Neural progenitor cell (in vitro differentiated cells): ENCODE data around the gene SLC37A1. TPM values are rescaled to one million over a fixed set of nuclear protein-coding genes. Genes with fewer than 3 reads are reported as not detected.

ENCODE experiments used
- DNase-seq: peaks from one replicate; pipeline ENCODE4 v3.0.0-alpha.2; 2016; ENCODE audit warnings: low spot score
- H2AFZ ChIP-seq: fragments of 200-600 bp; sonication (generic); replicated peaks from 2 replicates; pipeline ENCODE4 v1.6.1; 2016; ENCODE audit warnings: antibody characterized with exemption
- H3F3A ChIP-seq: fragments of 200-600 bp; sonication (generic); 2 replicates; pipeline ENCODE4 v1.6.1; 2016; ENCODE audit warnings: antibody characterized with exemption, low read depth
- H3K27ac ChIP-seq: fragments of 200-600 bp; sonication (generic); 2 replicates; pipeline ENCODE4 v1.5.1; 2016; ENCODE audit warnings: mild to moderate bottlenecking
- H3K27me3 ChIP-seq: fragments of 200-600 bp; sonication (generic); 2 replicates; pipeline ENCODE4 v1.6.1; 2016; ENCODE audit warnings: mild to moderate bottlenecking, moderate library complexity
- H3K36me3 ChIP-seq: fragments of 200-600 bp; sonication (generic); 2 replicates; pipeline ENCODE4 v1.5.1; 2016
- H3K4me1 ChIP-seq: fragments of 200-600 bp; sonication (generic); 2 replicates; pipeline ENCODE4 v1.6.1; 2016; ENCODE audit warnings: mixed run types
- H3K4me2 ChIP-seq: fragments of 200-600 bp; sonication (generic); 2 replicates; pipeline ENCODE4 v1.6.1; 2016
- H3K4me3 ChIP-seq: fragments of 200-600 bp; sonication (generic); 2 replicates; pipeline ENCODE4 v1.5.1; 2016
- H3K79me2 ChIP-seq: fragments of 200-600 bp; sonication (generic); 2 replicates; pipeline ENCODE4 v1.6.1; 2016; ENCODE audit warnings: low read depth
- H3K9ac ChIP-seq: fragments of 200-600 bp; sonication (generic); 2 replicates; pipeline ENCODE4 v1.6.1; 2016
- H3K9me3 ChIP-seq: fragments of 200-600 bp; sonication (generic); 2 replicates; pipeline ENCODE4 v1.5.1; 2016; ENCODE audit warnings: low read depth
- H4K20me1 ChIP-seq: fragments of 200-600 bp; sonication (generic); 2 replicates; pipeline ENCODE4 v1.6.1; 2016; ENCODE audit warnings: low read depth
- H3K27ac Mint-ChIP-seq: 3 replicates; pipeline ENCODE4 v1.8.0; 2021; ENCODE audit warnings: mixed read lengths
- H3K27me3 Mint-ChIP-seq: 2 replicates; pipeline ENCODE4 v1.8.0; 2022; ENCODE audit warnings: low read depth, mild to moderate bottlenecking, inconsistent platforms, moderate library complexity, mixed read lengths; ENCODE audit not compliant: insufficient read depth
- H3K36me3 Mint-ChIP-seq: 3 replicates; pipeline ENCODE4 v1.8.0; 2021; ENCODE audit warnings: mixed read lengths
- H3K4me1 Mint-ChIP-seq: 3 replicates; pipeline ENCODE4 v1.8.0; 2021; ENCODE audit warnings: mixed read lengths
- H3K4me3 Mint-ChIP-seq: 3 replicates; pipeline ENCODE4 v1.8.0; 2021; ENCODE audit warnings: mild to moderate bottlenecking, moderate library complexity, mixed read lengths
- H3K9me3 Mint-ChIP-seq: 3 replicates; pipeline ENCODE4 v1.8.0; 2020; ENCODE audit warnings: mixed read lengths
- EZH2 ChIP-seq: fragments of 200-600 bp; sonication (generic); IDR thresholded peaks from 2 replicates; pipeline ENCODE4 v1.6.1; 2017; ENCODE audit warnings: antibody characterized with exemption, mild to moderate bottlenecking, moderate library complexity
- EZH2phosphoT487 ChIP-seq: fragments of 200-600 bp; sonication (generic); IDR thresholded peaks from 2 replicates; pipeline ENCODE4 v1.6.1; 2017; ENCODE audit warnings: antibody characterized with exemption
- total RNA-seq: library from RNA; depleted of rRNA; stranded (reverse); fragments of >200 nt; gene quantifications from 2 replicates; pipeline ENCODE4 v1.2.3, GENCODE V29; 2015; ENCODE audit warnings: low replicate concordance
- TF ChIP-seq, protein P1 (sequence below): fragments of 200-600 bp; sonication (generic); IDR thresholded peaks from 2 replicates; pipeline ENCODE4 v1.5.1; 2017; ENCODE audit warnings: antibody characterized with exemption, mild to moderate bottlenecking

Gene SLC37A1
- total RNA-seq, 1 donor from 2014 or later, result 1.2 TPM

DNA sequence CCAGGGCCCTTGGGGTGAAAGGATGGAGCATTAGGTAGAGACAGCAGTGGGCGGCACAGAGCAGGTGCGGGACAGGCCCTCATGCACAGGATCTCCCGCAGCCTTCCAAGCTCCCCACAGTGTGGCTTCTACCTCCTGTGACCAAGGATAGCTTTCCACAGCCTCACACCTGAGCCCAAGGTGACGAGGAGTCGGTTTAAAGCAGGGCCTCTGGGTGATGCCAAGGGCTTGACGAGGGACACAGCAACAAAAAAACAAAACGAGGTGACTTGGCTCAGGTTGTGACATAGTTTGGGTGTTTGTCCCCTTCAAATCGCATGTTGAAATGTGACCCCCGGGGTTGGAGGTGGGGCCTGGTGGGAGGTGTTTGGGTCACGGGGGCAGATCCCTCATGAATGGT lies 32.9 kb upstream of the SLC37A1 start:
- no peaks in the 10 kb centered on the region for H3K27me3 ChIP-seq
- H3K27me3 Mint-ChIP-seq, result peaks cover 9% of the 10 kb centered on the region
- no peak for DNase-seq

DNA sequence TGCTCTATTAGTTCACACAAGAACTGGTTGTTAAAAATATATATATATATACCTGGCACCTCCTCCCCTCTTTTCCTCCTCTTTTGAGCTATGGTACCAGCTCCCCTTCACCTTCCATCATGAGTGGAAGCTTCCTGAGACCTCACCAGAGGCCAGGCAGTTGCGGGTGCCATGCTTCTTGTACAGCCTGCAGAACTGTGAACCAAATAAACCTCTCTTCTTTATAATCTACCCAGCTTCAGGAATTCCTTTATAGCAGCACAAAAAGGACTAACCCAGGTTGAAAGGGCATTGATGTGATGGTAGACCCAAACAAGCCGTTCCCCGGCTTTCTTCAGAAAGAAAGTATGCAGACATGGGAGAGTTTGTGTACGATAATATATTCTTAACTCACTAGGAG lies 32.5 kb upstream of the SLC37A1 start:
- no peak for DNase-seq
- peaks cover 9% of the 10 kb centered on the region for H3K27me3 Mint-ChIP-seq
- Histone ChIP-seq H3K9ac (no peak overlapping the region), H3K4me1 (peaks cover 4% of the 10 kb centered on the region), H3K4me3 (no peak overlapping the region), H3K27me3 (no peaks in the 10 kb centered on the region), H3K36me3 (no peaks in the 10 kb centered on the region), H3K4me2 (no peak overlapping the region), H4K20me1 (no peaks in the 10 kb centered on the region), H3K79me2 (no peaks in the 10 kb centered on the region), H3K9me3 (no peaks in the 10 kb centered on the region), H2AFZ (no peak overlapping the region), H3K27ac (no peak overlapping the region), H3F3A (no peaks in the 10 kb centered on the region)
- H3K9me3 Mint-ChIP-seq, result no peaks in the 10 kb centered on the region
- no peak overlapping the region for H3K27ac Mint-ChIP-seq
- H3K4me3 Mint-ChIP-seq, result no peak overlapping the region
- peaks cover 6% of the 10 kb centered on the region for H3K4me1 Mint-ChIP-seq
- no peak for TF ChIP-seq EZH2
- no peak for TF ChIP-seq EZH2phosphoT487
- no peaks in the 10 kb centered on the region for H3K36me3 Mint-ChIP-seq

More for the DNA sequence above, 32.9 kb upstream of the SLC37A1 start:
- no peak for TF ChIP-seq EZH2phosphoT487
- TF ChIP-seq EZH2, result no peak
- TF ChIP-seq, protein P1, sequence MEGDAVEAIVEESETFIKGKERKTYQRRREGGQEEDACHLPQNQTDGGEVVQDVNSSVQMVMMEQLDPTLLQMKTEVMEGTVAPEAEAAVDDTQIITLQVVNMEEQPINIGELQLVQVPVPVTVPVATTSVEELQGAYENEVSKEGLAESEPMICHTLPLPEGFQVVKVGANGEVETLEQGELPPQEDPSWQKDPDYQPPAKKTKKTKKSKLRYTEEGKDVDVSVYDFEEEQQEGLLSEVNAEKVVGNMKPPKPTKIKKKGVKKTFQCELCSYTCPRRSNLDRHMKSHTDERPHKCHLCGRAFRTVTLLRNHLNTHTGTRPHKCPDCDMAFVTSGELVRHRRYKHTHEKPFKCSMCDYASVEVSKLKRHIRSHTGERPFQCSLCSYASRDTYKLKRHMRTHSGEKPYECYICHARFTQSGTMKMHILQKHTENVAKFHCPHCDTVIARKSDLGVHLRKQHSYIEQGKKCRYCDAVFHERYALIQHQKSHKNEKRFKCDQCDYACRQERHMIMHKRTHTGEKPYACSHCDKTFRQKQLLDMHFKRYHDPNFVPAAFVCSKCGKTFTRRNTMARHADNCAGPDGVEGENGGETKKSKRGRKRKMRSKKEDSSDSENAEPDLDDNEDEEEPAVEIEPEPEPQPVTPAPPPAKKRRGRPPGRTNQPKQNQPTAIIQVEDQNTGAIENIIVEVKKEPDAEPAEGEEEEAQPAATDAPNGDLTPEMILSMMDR, result no peak
- Histone ChIP-seq H3K79me2 (no peaks in the 10 kb centered on the region), H3K4me3 (no peak overlapping the region), H3K36me3 (no peaks in the 10 kb centered on the region), H3K4me1 (peaks cover 4% of the 10 kb centered on the region), H3K27ac (no peak overlapping the region), H3F3A (no peaks in the 10 kb centered on the region), H3K4me2 (no peak overlapping the region), H4K20me1 (no peaks in the 10 kb centered on the region), H3K9me3 (no peaks in the 10 kb centered on the region), H3K9ac (no peak overlapping the region), H2AFZ (no peak overlapping the region)
- H3K9me3 Mint-ChIP-seq, result no peaks in the 10 kb centered on the region
- peaks cover 6% of the 10 kb centered on the region for H3K4me1 Mint-ChIP-seq
- no peak overlapping the region for H3K4me3 Mint-ChIP-seq
- H3K27ac Mint-ChIP-seq, result no peak overlapping the region
- H3K36me3 Mint-ChIP-seq, result no peaks in the 10 kb centered on the region

DNA sequence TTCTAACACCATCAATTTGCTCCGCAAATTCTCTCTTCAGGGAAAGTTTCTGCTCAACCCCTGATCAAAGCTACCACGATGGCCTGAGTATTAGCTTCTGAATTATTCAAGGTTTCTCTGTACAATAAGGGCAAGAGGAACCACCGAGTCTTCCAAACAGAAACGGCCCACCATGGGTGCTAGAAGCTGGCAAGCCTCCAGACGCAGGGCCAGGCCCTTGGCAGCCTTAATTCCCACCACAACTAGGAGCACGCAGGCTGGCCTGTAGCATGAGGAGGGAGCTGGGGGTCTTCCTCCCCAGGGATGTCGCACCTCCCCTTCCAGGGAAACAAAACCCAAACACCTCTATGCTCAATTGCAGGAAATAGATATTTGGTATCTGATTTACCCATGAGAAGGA lies 28.7 kb upstream of the SLC37A1 start:
- no peak overlapping the region for H3K27ac ChIP-seq
- Mint-ChIP-seq H3K4me3 (no peak overlapping the region), H3K36me3 (no peaks in the 10 kb centered on the region), H3K4me1 (peaks cover 3% of the 10 kb centered on the region), H3K27ac (no peak overlapping the region), H3K9me3 (no peaks in the 10 kb centered on the region), H3K27me3 (peaks cover 6% of the 10 kb centered on the region)
- no peaks in the 10 kb centered on the region for H3K4me1 ChIP-seq
- H3F3A ChIP-seq, result no peaks in the 10 kb centered on the region
- no peak overlapping the region for H3K4me2 ChIP-seq
- no peak overlapping the region for H2AFZ ChIP-seq
- H3K9me3 ChIP-seq, result no peaks in the 10 kb centered on the region
- H3K27me3 ChIP-seq, result no peaks in the 10 kb centered on the region
- H3K36me3 ChIP-seq, result no peaks in the 10 kb centered on the region
- no peaks in the 10 kb centered on the region for H3K79me2 ChIP-seq
- H3K9ac ChIP-seq, result no peak overlapping the region
- H4K20me1 ChIP-seq, result no peaks in the 10 kb centered on the region
- TF ChIP-seq EZH2 (no peak), EZH2phosphoT487 (no peak)
- TF ChIP-seq, protein P1, result no peak
- H3K4me3 ChIP-seq, result no peak overlapping the region
- no peak for DNase-seq

DNA sequence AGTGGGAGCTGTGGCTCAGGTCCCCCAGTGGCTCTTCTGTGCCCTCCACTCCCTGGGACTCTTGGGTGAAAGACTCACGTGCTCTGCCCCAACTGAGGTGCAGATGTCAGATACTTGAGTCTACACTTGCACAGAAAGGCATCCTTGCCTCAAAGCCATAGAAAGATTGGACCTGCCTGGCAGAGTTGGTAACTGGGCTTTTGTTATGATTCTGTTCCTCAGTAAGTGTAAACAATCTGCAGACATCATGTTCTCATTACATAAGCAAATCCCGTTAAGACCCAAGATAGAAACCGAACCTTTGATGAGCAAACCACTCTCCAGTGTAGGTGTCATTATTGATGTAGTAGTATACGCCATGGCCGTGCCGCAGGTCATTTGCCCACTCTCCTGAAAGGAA lies 27.6 kb upstream of the SLC37A1 start:
- H3K4me3 Mint-ChIP-seq, result no peak overlapping the region
- peaks cover 3% of the 10 kb centered on the region for H3K27me3 Mint-ChIP-seq
- TF ChIP-seq, protein P1, result no peak
- no peak for TF ChIP-seq EZH2
- TF ChIP-seq EZH2phosphoT487, result no peak

More for the DNA sequence above, 27.6 kb upstream of the SLC37A1 start:
- H3K36me3 Mint-ChIP-seq, result no peaks in the 10 kb centered on the region
- H3K4me3 ChIP-seq, result no peak overlapping the region
- peaks cover 3% of the 10 kb centered on the region for H3K4me1 Mint-ChIP-seq
- H4K20me1 ChIP-seq, result no peaks in the 10 kb centered on the region
- H3K79me2 ChIP-seq, result no peaks in the 10 kb centered on the region
- H3K36me3 ChIP-seq, result no peaks in the 10 kb centered on the region
- H2AFZ ChIP-seq, result no peak overlapping the region
- H3K9me3 ChIP-seq, result no peaks in the 10 kb centered on the region
- H3F3A ChIP-seq, result no peaks in the 10 kb centered on the region
- H3K9me3 Mint-ChIP-seq, result no peaks in the 10 kb centered on the region
- no peak overlapping the region for H3K27ac ChIP-seq
- no peak overlapping the region for H3K27ac Mint-ChIP-seq
- DNase-seq, result no peak
- H3K4me2 ChIP-seq, result no peak overlapping the region
- H3K27me3 ChIP-seq, result no peaks in the 10 kb centered on the region
- no peak overlapping the region for H3K9ac ChIP-seq
- no peaks in the 10 kb centered on the region for H3K4me1 ChIP-seq
